A549 (cell line): ENCODE results near the gene OSBPL9. TPM values are rescaled to one million over a fixed set of nuclear protein-coding genes. Genes with fewer than 3 reads are reported as not detected.

Experiments
- ATAC-seq, 2 experiments: fragments of 200-7000 bp in 1 of 2; fragments of >200 bp in 1 of 2; cut with Nextera tagmentation in 1 of 2; cut with Tn5 transposase in 1 of 2; 3 replicates each; pipeline versions ENCODE4 v1.8.0 to v1.9.1; 2018 to 2020; ENCODE audit warnings: mild to moderate bottlenecking in 1 of 2, moderate library complexity in 1 of 2
- CTCF ChIA-PET: fragments of 300-600 bp; sonication (Branson Sonifier 250); formaldehyde crosslinking; extraction: SDS; loops from one replicate; lab custom pipeline; 2021; ENCODE audit warnings: antibody characterized with exemption, inconsistent platforms; lab: Yijun Ruan, JAX
- POLR2A ChIA-PET: fragments of 350-600 bp; formaldehyde crosslinking; extraction: SDS; loops from one replicate; lab custom pipeline; 2021; ENCODE audit warnings: antibody characterized with exemption, inconsistent platforms; lab: Yijun Ruan, JAX
- DNase-seq, 2 experiments: peaks; one replicate each; pipeline versions ENCODE4 v3.0.0 to v3.0.0-alpha.2; 2011 to 2016; ENCODE audit warnings: low read depth in 1 of 2, low spot score in 1 of 2
- FAIRE-seq: peaks from 2 replicates; lab custom pipeline; 2011; peaks lifted over from hg19 to GRCh38; lab: Jason Lieb, UNC
- H3K27ac ChIP-seq, 2 experiments: fragments of >200 bp; sonication (Bioruptor Twin); formaldehyde crosslinking; 3 replicates each; pipeline ENCODE4 v1.5.1; 2016 to 2017
- H3K4me1 ChIP-seq: fragments of >200 bp; sonication (Bioruptor Twin); formaldehyde crosslinking; 3 replicates; pipeline ENCODE4 v1.6.1; 2016
- H3K4me2 ChIP-seq: fragments of >200 bp; sonication (Bioruptor Twin); formaldehyde crosslinking; 3 replicates; pipeline ENCODE4 v1.6.1; 2016
- H3K4me3 ChIP-seq: fragments of >200 bp; sonication (Bioruptor Twin); formaldehyde crosslinking; 3 replicates; pipeline ENCODE4 v1.5.1; 2016
- H3K9me3 ChIP-seq: fragments of >200 bp; sonication (Bioruptor Twin); formaldehyde crosslinking; 3 replicates; pipeline ENCODE4 v1.6.1; 2016
- BCL3 ChIP-seq: fragments of >200 bp; sonication (Bioruptor Twin); formaldehyde crosslinking; IDR thresholded peaks from 3 replicates; pipeline ENCODE4 v1.6.1; 2016
- CEBPB ChIP-seq, 2 experiments: fragments of >200 bp in 1 of 2; sonication (Bioruptor Twin) in 1 of 2; formaldehyde crosslinking in 1 of 2; IDR thresholded peaks; 2 replicates each; pipeline ENCODE4 v1.6.1; 2012 to 2016
- EHMT2 ChIP-seq: fragments of 200-600 bp; sonication (generic); IDR thresholded peaks from 2 replicates; pipeline ENCODE4 v1.6.1; 2016; ENCODE audit warnings: antibody characterized with exemption, low read depth, mild to moderate bottlenecking, moderate library complexity
- GATA3 ChIP-seq: IDR thresholded peaks from 2 replicates; pipeline ENCODE4 v1.6.1; 2012; ENCODE audit warnings: borderline replicate concordance
- HMGXB4 ChIP-seq: fragments of 250-450 bp; sonication (Bioruptor Pico); IDR thresholded peaks from 2 replicates; pipeline ENCODE4 v1.5.0; 2021; ENCODE audit warnings: mild to moderate bottlenecking, moderate library complexity, borderline replicate concordance
- HOXA7 ChIP-seq: fragments of 250-450 bp; sonication (Bioruptor Pico); IDR thresholded peaks from 2 replicates; pipeline ENCODE4 v1.5.0; 2020; ENCODE audit warnings: mild to moderate bottlenecking, moderate library complexity
- JUN ChIP-seq, 2 experiments: fragments of >200 bp; sonication (Bioruptor Twin); formaldehyde crosslinking; IDR thresholded peaks; 2 replicates in 1 of 2; 3 replicates in 1 of 2; pipeline ENCODE4 v1.6.1; 2016 to 2017
- KDM1A ChIP-seq: fragments of 200-600 bp; sonication (generic); IDR thresholded peaks from 2 replicates; pipeline ENCODE4 v1.6.1; 2016; ENCODE audit warnings: low read depth, mild to moderate bottlenecking
- MAFK ChIP-seq: fragments of 450-650 bp; IDR thresholded peaks from 2 replicates; pipeline ENCODE4 v1.6.1; 2014; ENCODE audit not compliant: partially characterized antibody
- MAZ ChIP-seq: fragments of 150-350 bp; IDR thresholded peaks from 2 replicates; pipeline ENCODE4 v1.6.1; 2014; ENCODE audit warnings: antibody characterized with exemption, low read depth, low read length, borderline replicate concordance
- MYC ChIP-seq: IDR thresholded peaks from 2 replicates; pipeline ENCODE4 v1.6.1; 2012; ENCODE audit warnings: mild to moderate bottlenecking, inconsistent platforms, low read length, improper control_type of control experiment, borderline replicate concordance
- NFE2L2 ChIP-seq: fragments of 150-350 bp; conservative IDR thresholded peaks from 2 replicates; pipeline ENCODE4 v1.6.1; 2014; ENCODE audit warnings: low read length
- PBX3 ChIP-seq: IDR thresholded peaks from 2 replicates; pipeline ENCODE4 v1.6.1; 2012
- POLR2A ChIP-seq: IDR thresholded peaks from 2 replicates; pipeline ENCODE4 v1.6.1; 2012; ENCODE audit warnings: mild to moderate bottlenecking, low read length
- RAD21 ChIP-seq, 2 experiments: fragments of >200 bp in 1 of 2; sonication (Bioruptor Twin) in 1 of 2; formaldehyde crosslinking in 1 of 2; IDR thresholded peaks in 1 of 2; conservative IDR thresholded peaks in 1 of 2; 2 replicates in 1 of 2; 3 replicates in 1 of 2; pipeline ENCODE4 v1.6.1; 2012 to 2018; ENCODE audit warnings: inconsistent platforms in 1 of 2
- RCOR1 ChIP-seq: fragments of 150-350 bp; IDR thresholded peaks from 2 replicates; pipeline ENCODE4 v1.6.1; 2014; ENCODE audit warnings: antibody characterized with exemption, low read length, low read depth
- ZNF302 ChIP-seq: fragments of 250-450 bp; sonication (Bioruptor Pico); IDR thresholded peaks from 2 replicates; pipeline ENCODE4 v1.9.0; 2021; ENCODE audit warnings: inconsistent platforms, mild to moderate bottlenecking, moderate library complexity
- WGBS: methylation state at CpG from one replicate; pipeline ENCODE4 v1.1.6; 2017; ENCODE audit errors: missing lambda C conversion rate; 5-methylcytosine and 5-hydroxymethylcytosine counted together
- polyA plus RNA-seq, 4 experiments: library from polyadenylated mRNA; depleted of rRNA in 3 of 4; stranded (reverse); fragments of >200 nt; fragmentation: RNase III in 1 of 4; extraction: RNeasy Plus Mini Kit Qiagen cat#74134 plus additional on column Dnase treatment in 1 of 4; gene quantifications; 2 replicates in 3 of 4; 3 replicates in 1 of 4; pipeline ENCODE4 v1.2.3, GENCODE V29; 2011 to 2017
- TF ChIP-seq, protein P1 (sequence below): IDR thresholded peaks from 2 replicates; pipeline ENCODE4 v1.6.1; 2012
- TF ChIP-seq, protein P2 (sequence below): fragments of 250-450 bp; sonication (Bioruptor Pico); IDR thresholded peaks from 2 replicates; pipeline ENCODE4 v1.5.0; 2020; ENCODE audit warnings: low read depth, mild to moderate bottlenecking, moderate library complexity
- TF ChIP-seq, protein P3 (sequence below): fragments of 150-350 bp; IDR thresholded peaks from 2 replicates; pipeline ENCODE4 v1.6.1; 2014; ENCODE audit warnings: low read depth, mild to moderate bottlenecking, low read length

The OSBPL9 gene
- polyA plus RNA-seq, 2 of the 4 experiments (the other 2 are of a cell fraction) = 52.6 to 93.7 TPM

GRCh38 chr1:51628715-51629590, 12.1 kb downstream of the OSBPL9 start:
- ATAC-seq (no peak), DNase-seq (no peak), FAIRE-seq (no peak)
- WGBS = 98% methylated on average over 8 of the region's 8 CpGs
- no peak overlapping the region for H3K4me3 ChIP-seq
- CTCF ChIA-PET = interaction anchor here (0.6 to 2.4 kb wide), 4 partner anchors 87 to 643 kb away, joined by 3 to 13 read pairs (median 4); no protein-coding TSS in a partner anchor
- TF ChIP-seq, protein P1, sequence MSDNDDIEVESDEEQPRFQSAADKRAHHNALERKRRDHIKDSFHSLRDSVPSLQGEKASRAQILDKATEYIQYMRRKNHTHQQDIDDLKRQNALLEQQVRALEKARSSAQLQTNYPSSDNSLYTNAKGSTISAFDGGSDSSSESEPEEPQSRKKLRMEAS = no peak
- TF ChIP-seq HMGXB4 (CRISPR knock-in tag) (no peak), MAZ (no peak), HOXA7 (CRISPR knock-in tag) (no peak), JUN (IDR thresholded peaks at IDR 0.05) (no peak), EHMT2 (no peak)
- TF ChIP-seq, protein P2, sequence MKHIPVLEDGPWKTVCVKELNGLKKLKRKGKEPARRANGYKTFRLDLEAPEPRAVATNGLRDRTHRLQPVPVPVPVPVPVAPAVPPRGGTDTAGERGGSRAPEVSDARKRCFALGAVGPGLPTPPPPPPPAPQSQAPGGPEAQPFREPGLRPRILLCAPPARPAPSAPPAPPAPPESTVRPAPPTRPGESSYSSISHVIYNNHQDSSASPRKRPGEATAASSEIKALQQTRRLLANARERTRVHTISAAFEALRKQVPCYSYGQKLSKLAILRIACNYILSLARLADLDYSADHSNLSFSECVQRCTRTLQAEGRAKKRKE (CRISPR knock-in tag) = no peak
- TF ChIP-seq, all 56 proteins: peak for 0
- Histone ChIP-seq H3K4me1 (peaks cover 23% of the 10 kb centered on the region), H3K4me2 (no peak overlapping the region), H3K9me3 (no peaks in the 10 kb centered on the region), H3K27ac (no peak overlapping the region)
- POLR2A ChIA-PET = no interaction called here

DNA sequence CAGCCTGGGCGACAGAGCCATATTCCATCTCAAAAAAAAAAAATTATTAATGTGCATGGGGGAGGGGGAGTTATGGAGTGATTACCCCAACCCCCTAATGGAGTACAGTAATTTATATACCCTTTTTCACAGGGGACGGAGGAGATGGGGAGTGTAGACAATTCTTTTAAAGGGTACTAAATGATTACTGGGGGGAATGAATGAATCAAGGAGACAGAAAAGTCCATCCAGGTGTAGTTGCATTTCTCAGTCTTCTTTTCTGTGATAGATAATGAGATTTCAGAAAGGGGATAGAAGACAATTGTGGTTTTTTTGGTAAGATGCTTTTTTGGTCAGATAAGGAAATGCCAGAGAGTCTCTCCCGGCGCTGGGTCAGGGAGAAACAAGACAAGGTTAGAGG, 13.0 kb downstream of the OSBPL9 start:
- DNase-seq (no peak), ATAC-seq (no peak), FAIRE-seq (no peak)
- WGBS = over 99% methylated on average over 4 of the region's 4 CpGs
- Histone ChIP-seq H3K4me2 (no peak overlapping the region), H3K4me1 (peaks cover 19% of the 10 kb centered on the region), H3K4me3 (no peak overlapping the region), H3K27ac (no peak overlapping the region), H3K9me3 (no peaks in the 10 kb centered on the region)
- POLR2A ChIA-PET = no interaction called here
- no peak for TF ChIP-seq RAD21 (conservative IDR thresholded peaks at IDR 0.05 in 1 of 2, IDR thresholded peaks at IDR 0.05 in 1 of 2)
- TF ChIP-seq, protein P3, sequence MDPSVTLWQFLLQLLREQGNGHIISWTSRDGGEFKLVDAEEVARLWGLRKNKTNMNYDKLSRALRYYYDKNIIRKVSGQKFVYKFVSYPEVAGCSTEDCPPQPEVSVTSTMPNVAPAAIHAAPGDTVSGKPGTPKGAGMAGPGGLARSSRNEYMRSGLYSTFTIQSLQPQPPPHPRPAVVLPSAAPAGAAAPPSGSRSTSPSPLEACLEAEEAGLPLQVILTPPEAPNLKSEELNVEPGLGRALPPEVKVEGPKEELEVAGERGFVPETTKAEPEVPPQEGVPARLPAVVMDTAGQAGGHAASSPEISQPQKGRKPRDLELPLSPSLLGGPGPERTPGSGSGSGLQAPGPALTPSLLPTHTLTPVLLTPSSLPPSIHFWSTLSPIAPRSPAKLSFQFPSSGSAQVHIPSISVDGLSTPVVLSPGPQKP = no peak
- no peak for TF ChIP-seq NFE2L2
- no peak for TF ChIP-seq BCL3
- no peak for TF ChIP-seq POLR2A
- TF ChIP-seq PBX3 = no peak
- TF ChIP-seq HMGXB4 (CRISPR knock-in tag) = no peak
- TF ChIP-seq MAFK = no peak
- TF ChIP-seq MYC = no peak
- TF ChIP-seq CEBPB (IDR thresholded peaks at IDR 0.05) = no peak
- no peak for TF ChIP-seq RCOR1
- TF ChIP-seq KDM1A = no peak
- TF ChIP-seq GATA3 = no peak
- TF ChIP-seq ZNF302 (CRISPR knock-in tag) = no peak
- CTCF ChIA-PET = no interaction called here
